ENCODE data around the gene CRIM1. TPM values are rescaled to one million over a fixed set of nuclear protein-coding genes. Genes with fewer than 3 reads are reported as not detected.

The CRIM1 gene
- polyA plus RNA-seq, 10 donors = 18.7 to 42.8 (median 21.4) TPM

GRCh38 chr2:36577884-36578283 lies 222.3 kb downstream of the CRIM1 start:
- DNase-seq = no peak

DNA sequence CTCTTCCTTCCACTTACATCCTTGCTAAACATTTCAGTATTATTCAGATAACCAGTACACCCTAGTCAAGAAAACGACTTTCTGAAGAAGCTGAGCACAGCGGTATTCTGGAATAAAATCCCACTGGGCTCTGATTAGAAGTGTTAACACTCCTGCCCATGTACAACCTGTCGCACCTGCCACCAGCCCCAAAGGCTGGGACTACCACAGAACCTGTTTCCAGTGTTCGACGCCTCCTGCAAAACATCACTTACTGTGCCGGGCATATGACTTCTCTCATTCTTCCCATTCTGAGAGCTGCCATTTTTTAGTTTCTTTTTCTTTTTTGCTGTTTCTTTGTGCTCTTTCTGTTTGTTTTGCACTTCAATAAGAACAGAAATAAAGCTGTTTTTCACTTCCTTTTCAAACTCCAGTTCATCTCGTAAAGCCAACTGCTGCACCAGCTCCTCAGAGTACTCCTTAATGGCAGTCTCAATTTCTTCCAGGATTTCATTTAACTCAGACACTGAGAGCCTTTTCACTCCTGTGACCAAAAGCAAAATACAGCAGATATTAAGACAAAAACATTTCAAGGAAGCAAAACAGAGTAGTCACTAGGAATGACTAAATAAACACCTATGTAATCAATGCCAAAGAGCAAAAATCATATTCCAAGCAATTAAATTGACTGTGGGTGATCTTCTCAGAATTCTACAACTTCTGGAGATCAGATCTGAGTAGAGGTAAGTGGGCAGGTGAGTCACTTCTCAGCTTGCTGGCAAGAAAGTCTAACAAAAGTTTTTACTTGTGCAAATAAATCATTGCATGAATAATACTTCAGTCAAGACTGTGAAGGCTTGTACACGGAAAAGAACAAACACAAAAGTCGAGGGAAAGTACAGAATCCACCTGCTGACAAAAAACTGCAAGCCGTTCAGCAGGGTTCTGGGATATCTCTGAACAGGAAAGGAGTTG lies 223.0 kb downstream of the CRIM1 start:
- DNase-seq = no peak

GRCh38 chr2:36579297-36579664 lies 223.7 kb downstream of the CRIM1 start:
- DNase-seq = no peak

DNA sequence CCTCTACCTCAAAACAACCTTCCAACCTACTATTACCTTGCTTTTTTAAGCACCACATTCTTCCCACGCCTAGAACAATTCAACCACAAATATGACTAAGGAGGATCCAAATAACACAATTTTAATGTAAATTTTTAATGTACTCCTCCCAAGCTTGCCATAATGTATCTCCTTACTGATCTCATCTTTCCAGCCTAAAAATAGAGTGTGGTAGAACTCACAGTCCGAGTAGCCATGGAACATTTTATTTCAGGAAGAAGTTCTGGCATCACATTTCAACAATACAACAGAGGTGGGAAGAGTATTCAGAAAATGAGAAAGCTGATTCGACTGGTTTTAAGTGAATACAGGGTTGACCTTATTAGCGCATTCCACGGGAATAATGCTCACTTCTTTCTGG lies 227.0 kb downstream of the CRIM1 start:
- DNase-seq = no peak

- DNase-seq = no peak
Measured at GRCh38 chr2:36582951-36583350, 227.4 kb downstream of the CRIM1 start.

- no peak for DNase-seq
Measured at GRCh38 chr2:36584148-36584794, 228.7 kb downstream of the CRIM1 start.

- no peak for DNase-seq
Measured at GRCh38 chr2:36586672-36587071, 231.1 kb downstream of the CRIM1 start.

- DNase-seq = peak in 2 of 3 donors; percentile 43 to 74
Measured at GRCh38 chr2:36587101-36587500, 231.5 kb downstream of the CRIM1 start.

DNA sequence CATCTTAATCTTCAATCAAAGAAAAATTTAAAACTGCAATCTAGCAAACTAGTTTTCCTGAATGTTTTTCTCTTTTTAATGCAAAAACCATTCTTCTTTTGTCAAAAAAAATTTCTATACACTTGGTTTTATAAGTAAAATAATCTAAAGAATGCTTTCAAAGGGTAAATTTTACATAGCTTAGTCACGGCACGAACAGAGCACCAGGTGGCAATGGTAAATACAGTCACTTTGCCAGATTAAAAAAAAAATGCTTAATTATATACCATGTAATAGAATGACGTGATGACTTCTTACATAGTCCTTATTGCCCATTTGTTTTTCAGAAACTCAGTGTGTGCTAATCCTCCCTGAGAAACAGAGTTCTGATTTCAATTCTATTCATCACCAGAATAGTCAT lies 232.0 kb downstream of the CRIM1 start:
- no peak for DNase-seq

DNA sequence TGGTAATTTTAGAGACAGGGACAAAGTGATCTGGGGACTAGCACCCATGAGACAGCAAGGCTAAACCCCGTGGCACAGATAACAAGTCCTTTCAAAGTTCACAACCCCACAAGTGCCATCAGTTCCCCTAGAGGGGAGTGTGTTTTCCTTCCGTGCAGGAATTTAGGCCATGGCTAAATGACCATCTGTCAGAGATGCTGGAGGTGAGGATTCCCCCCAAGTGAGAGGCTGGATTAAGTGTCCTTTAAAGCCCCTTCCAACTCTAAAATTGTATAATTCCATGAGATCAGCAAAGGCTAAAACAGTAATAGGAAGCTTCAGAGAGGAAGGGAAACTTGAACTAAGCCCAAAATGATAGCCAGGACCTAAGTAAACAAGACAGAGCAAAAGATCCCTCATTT lies 233.7 kb downstream of the CRIM1 start:
- peak in 2 of 3 donors; percentile 6 to 34 for DNase-seq

DNA sequence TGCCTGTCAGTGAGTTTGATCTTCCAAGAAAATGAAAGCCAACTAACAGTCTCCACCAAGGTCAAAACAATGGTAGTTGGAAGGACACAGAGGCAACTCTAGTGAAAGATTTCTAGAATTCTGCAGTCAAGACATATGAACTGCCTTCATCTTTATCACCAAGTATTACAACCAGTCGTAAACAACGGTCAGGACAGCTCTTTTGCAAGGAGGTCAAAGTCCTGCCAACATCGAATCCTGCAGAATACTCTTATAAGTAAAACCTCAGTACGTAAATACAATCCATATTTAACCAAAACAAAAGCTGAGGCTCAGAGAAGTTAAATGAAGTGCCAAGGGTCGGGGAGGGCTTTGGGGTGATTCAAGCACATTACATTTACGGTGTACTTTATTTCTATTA lies 239.3 kb downstream of the CRIM1 start:
- DNase-seq = no peak

- DNase-seq = no peak
Measured at GRCh38 chr2:36596397-36596796, 240.8 kb downstream of the CRIM1 start.

- DNase-seq = no peak
Measured at GRCh38 chr2:36597003-36597531, 241.5 kb downstream of the CRIM1 start.

GRCh38 chr2:36597532-36598377 lies 242.2 kb downstream of the CRIM1 start, which contains the start of gene FEZ2:
Gene FEZ2, minus strand, starts transcription at chr2:36598168. Its CDS starts 26 bp downstream, at chr2:36598142.
- peak; percentile 58 to 91 (median 84) for DNase-seq

Other genes with a start within 250 kb of the CRIM1 start
- gene FEZ2, start 242.4 kb downstream of the CRIM1 start, polyA plus RNA-seq (ENCODE audit: insufficient read length in 10 of 10) = 100 to 1,000 TPM in 7 of 10 donors, 10 to 100 TPM in 3; 70.5 to 135 (median 101) TPM

Measured in muscle of back (tissue), 11 donors.